ENCODE data around the gene AIG1. TPM values are rescaled to one million over a fixed set of nuclear protein-coding genes. Genes with fewer than 3 reads are reported as not detected.

AIG1 gene
- total RNA-seq, 3 donors from 2014 or later: 18.5 to 21.5 (median 21.0) TPM

- peaks cover 9% of the 10 kb centered on the region for H3K9me3 ChIP-seq
- no peak for ATAC-seq
- H3K4me3 ChIP-seq: no peak overlapping the region
- H3K36me3 ChIP-seq (ENCODE audit: low read depth): no peaks in the 10 kb centered on the region
- DNase-seq: no peak
- no peak for TF ChIP-seq CTCF (IDR thresholded peaks at IDR 0.05)
- intact Hi-C loops (cut with DNase I, micrococcal nuclease): no loop called here
- no peaks in the 10 kb centered on the region for H3K4me1 ChIP-seq (ENCODE audit: low read depth)
These were observed 67.4 kb downstream of the AIG1 start for GRCh38 chr6:143127941-143128680.

GRCh38 chr6:143128681-143129015, 68.0 kb downstream of the AIG1 start:
- Histone ChIP-seq H3K4me3 (no peak overlapping the region), H3K4me1 (ENCODE audit: low read depth) (no peaks in the 10 kb centered on the region), H3K9me3 (peaks cover 9% of the 10 kb centered on the region), H3K36me3 (ENCODE audit: low read depth) (no peaks in the 10 kb centered on the region)
- ATAC-seq (no peak), DNase-seq (no peak)
- intact Hi-C loops (cut with DNase I, micrococcal nuclease): no loop called here
- no peak for TF ChIP-seq CTCF (IDR thresholded peaks at IDR 0.05)

GRCh38 chr6:143130928-143131327, 70.2 kb downstream of the AIG1 start:
- no peak for DNase-seq
- H3K4me1 ChIP-seq (ENCODE audit: low read depth): no peaks in the 10 kb centered on the region
- H3K9me3 ChIP-seq: peaks cover 9% of the 10 kb centered on the region
- no peaks in the 10 kb centered on the region for H3K36me3 ChIP-seq (ENCODE audit: low read depth)
- TF ChIP-seq CTCF (IDR thresholded peaks at IDR 0.05): no peak
- ATAC-seq: no peak
- no peak overlapping the region for H3K4me3 ChIP-seq
- intact Hi-C loops (cut with DNase I, micrococcal nuclease): no loop called here

GRCh38 chr6:143135325-143135724, 74.6 kb downstream of the AIG1 start:
- no peak for DNase-seq
- TF ChIP-seq CTCF (IDR thresholded peaks at IDR 0.05): no peak
- Histone ChIP-seq H3K4me3 (no peak overlapping the region), H3K4me1 (ENCODE audit: low read depth) (no peaks in the 10 kb centered on the region), H3K9me3 (peaks cover 7% of the 10 kb centered on the region), H3K36me3 (ENCODE audit: low read depth) (no peaks in the 10 kb centered on the region)
- intact Hi-C loops (cut with DNase I, micrococcal nuclease): no loop called here
- no peak for ATAC-seq

GRCh38 chr6:143135797-143136561, 75.3 kb downstream of the AIG1 start:
- no peaks in the 10 kb centered on the region for H3K36me3 ChIP-seq (ENCODE audit: low read depth)
- intact Hi-C loops (cut with DNase I, micrococcal nuclease): no loop called here
- no peak for ATAC-seq
- TF ChIP-seq CTCF (IDR thresholded peaks at IDR 0.05): no peak
- H3K4me3 ChIP-seq: no peak overlapping the region
- DNase-seq: no peak
- no peaks in the 10 kb centered on the region for H3K4me1 ChIP-seq (ENCODE audit: low read depth)
- peaks cover under 1% of the 10 kb centered on the region for H3K9me3 ChIP-seq
